Loucy (cell line): ENCODE data around the gene LY86.

Experiments used
- H2AFZ ChIP-seq: fragments of 200-600 bp; sonication (generic); 2 replicates; pipeline ENCODE4 v1.6.0; 2016; ENCODE audit warnings: antibody characterized with exemption, mild to moderate bottlenecking, low read length, moderate library complexity
- H3F3A ChIP-seq: fragments of 200-600 bp; 2 replicates; pipeline ENCODE4 v1.6.0; 2016; ENCODE audit warnings: antibody characterized with exemption, low read depth, mild to moderate bottlenecking
- H3K27me3 ChIP-seq: fragments of 200-600 bp; sonication (generic); 2 replicates; pipeline ENCODE4 v1.6.1; 2014; ENCODE audit warnings: low read length, mild to moderate bottlenecking; ENCODE audit not compliant: insufficient read depth, poor library complexity, severe bottlenecking
- H3K36me3 ChIP-seq: fragments of 200-600 bp; sonication (generic); 2 replicates; pipeline ENCODE4 v1.6.1; 2016; ENCODE audit warnings: low read length; ENCODE audit not compliant: insufficient read depth
- H3K4me1 ChIP-seq: fragments of 200-600 bp; sonication (generic); 2 replicates; pipeline ENCODE4 v1.5.1; 2014; ENCODE audit warnings: low read length, mild to moderate bottlenecking; ENCODE audit not compliant: insufficient read depth, poor library complexity, severe bottlenecking
- H3K4me2 ChIP-seq: fragments of 200-600 bp; sonication (generic); 2 replicates; pipeline ENCODE4 v1.6.0; 2014; ENCODE audit warnings: antibody characterized with exemption, low read length, low read depth, mild to moderate bottlenecking; ENCODE audit not compliant: poor library complexity, severe bottlenecking
- H3K4me3 ChIP-seq: fragments of 200-600 bp; sonication (generic); 2 replicates; pipeline ENCODE4 v1.5.1; 2014; ENCODE audit warnings: low read length, mild to moderate bottlenecking, mixed read lengths; ENCODE audit not compliant: poor library complexity, severe bottlenecking
- H3K79me2 ChIP-seq: fragments of 200-600 bp; sonication (generic); 2 replicates; pipeline ENCODE4 v1.6.1; 2014; ENCODE audit warnings: low read length; ENCODE audit not compliant: insufficient read depth
- H3K9ac ChIP-seq: fragments of 200-600 bp; sonication (generic); 2 replicates; pipeline ENCODE4 v1.6.0; 2014; ENCODE audit warnings: mild to moderate bottlenecking, low read depth, low read length, moderate library complexity; ENCODE audit not compliant: poor library complexity, severe bottlenecking
- H3K9me2 ChIP-seq: fragments of 200-600 bp; sonication (generic); replicated peaks from 2 replicates; pipeline ENCODE4 v1.6.1; 2016; ENCODE audit warnings: low read depth, low read length, mixed read lengths
- H3K9me3 ChIP-seq: fragments of 200-600 bp; sonication (generic); 2 replicates; pipeline ENCODE4 v1.6.1; 2014; ENCODE audit warnings: mild to moderate bottlenecking, antibody characterized with exemption, low read length, low read depth; ENCODE audit not compliant: insufficient read depth
- H4K20me1 ChIP-seq: fragments of 200-600 bp; sonication (generic); 2 replicates; pipeline ENCODE4 v1.6.0; 2014; ENCODE audit warnings: antibody characterized with exemption, low read length, mild to moderate bottlenecking; ENCODE audit not compliant: insufficient read depth, poor library complexity, severe bottlenecking
- EZH2phosphoT487 ChIP-seq: fragments of 200-600 bp; IDR thresholded peaks from 2 replicates; pipeline ENCODE4 v1.6.1; 2018; ENCODE audit warnings: antibody characterized with exemption, mild to moderate bottlenecking, moderate library complexity, borderline replicate concordance
- TF ChIP-seq, protein P1 (sequence below): fragments of 200-600 bp; sonication (generic); conservative IDR thresholded peaks from 2 replicates; pipeline ENCODE4 v1.5.1; 2014; ENCODE audit warnings: mild to moderate bottlenecking, antibody characterized with exemption, low read length

Gene LY86

DNA sequence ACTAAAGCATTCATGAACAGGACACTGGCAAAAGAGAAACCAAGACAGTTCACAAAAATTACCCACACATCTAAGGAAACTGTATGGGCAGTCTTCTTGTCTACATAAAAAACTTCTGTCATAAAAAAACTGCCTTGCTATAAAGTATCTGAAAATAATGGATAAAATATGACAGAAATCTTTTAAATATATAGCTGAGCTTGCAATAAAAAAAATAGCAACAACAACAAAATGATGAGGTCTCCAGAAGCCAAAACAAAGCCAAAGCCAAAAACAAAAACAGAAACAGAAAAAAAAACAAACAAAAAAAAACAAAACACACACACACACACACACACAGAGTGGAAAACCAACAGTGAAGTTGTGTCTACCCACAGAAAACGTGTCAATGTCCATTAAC is 14.8 kb downstream of the LY86 start:
- H3K4me3 ChIP-seq: no peak overlapping the region
- no peaks in the 10 kb centered on the region for H3K36me3 ChIP-seq
- no peak for TF ChIP-seq EZH2phosphoT487
- TF ChIP-seq, protein P1, sequence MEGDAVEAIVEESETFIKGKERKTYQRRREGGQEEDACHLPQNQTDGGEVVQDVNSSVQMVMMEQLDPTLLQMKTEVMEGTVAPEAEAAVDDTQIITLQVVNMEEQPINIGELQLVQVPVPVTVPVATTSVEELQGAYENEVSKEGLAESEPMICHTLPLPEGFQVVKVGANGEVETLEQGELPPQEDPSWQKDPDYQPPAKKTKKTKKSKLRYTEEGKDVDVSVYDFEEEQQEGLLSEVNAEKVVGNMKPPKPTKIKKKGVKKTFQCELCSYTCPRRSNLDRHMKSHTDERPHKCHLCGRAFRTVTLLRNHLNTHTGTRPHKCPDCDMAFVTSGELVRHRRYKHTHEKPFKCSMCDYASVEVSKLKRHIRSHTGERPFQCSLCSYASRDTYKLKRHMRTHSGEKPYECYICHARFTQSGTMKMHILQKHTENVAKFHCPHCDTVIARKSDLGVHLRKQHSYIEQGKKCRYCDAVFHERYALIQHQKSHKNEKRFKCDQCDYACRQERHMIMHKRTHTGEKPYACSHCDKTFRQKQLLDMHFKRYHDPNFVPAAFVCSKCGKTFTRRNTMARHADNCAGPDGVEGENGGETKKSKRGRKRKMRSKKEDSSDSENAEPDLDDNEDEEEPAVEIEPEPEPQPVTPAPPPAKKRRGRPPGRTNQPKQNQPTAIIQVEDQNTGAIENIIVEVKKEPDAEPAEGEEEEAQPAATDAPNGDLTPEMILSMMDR: no peak

DNA sequence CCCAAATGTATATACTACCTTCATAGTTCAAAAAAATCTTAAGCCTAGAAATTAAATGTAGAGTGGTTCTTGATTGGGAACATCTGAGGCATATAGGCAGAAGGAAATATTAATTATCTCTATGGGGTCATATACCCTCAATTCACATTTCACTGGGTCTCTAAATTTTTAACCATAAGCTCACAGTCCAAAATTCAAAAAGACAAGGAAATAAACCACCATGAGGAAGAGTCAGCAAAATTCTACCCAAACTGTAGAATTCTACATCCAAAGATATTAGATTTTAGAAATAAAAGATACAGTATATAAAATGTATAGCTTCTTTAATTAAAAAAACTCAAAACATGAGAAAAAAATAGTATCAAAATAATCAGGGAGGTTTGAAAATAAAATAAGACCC is 15.5 kb downstream of the LY86 start:
- no peak overlapping the region for H3K4me3 ChIP-seq
- TF ChIP-seq, protein P1: no peak
- no peak for TF ChIP-seq EZH2phosphoT487
- no peak overlapping the region for H2AFZ ChIP-seq
- no peaks in the 10 kb centered on the region for H3K9me3 ChIP-seq
- H4K20me1 ChIP-seq: no peaks in the 10 kb centered on the region
- no peak overlapping the region for H3K4me2 ChIP-seq
- H3K4me1 ChIP-seq: peaks cover 6% of the 10 kb centered on the region
- H3F3A ChIP-seq: no peaks in the 10 kb centered on the region
- H3K79me2 ChIP-seq: no peaks in the 10 kb centered on the region
- H3K36me3 ChIP-seq: no peaks in the 10 kb centered on the region
- H3K9ac ChIP-seq: no peak overlapping the region
- no peaks in the 10 kb centered on the region for H3K9me2 ChIP-seq
- H3K27me3 ChIP-seq: no peaks in the 10 kb centered on the region

More for the DNA sequence above, 14.8 kb downstream of the LY86 start:
- H3K9me3 ChIP-seq: no peaks in the 10 kb centered on the region
- H4K20me1 ChIP-seq: no peaks in the 10 kb centered on the region
- no peak overlapping the region for H3K9ac ChIP-seq
- H3K79me2 ChIP-seq: no peaks in the 10 kb centered on the region
- no peaks in the 10 kb centered on the region for H3F3A ChIP-seq
- no peak overlapping the region for H2AFZ ChIP-seq
- peaks cover 5% of the 10 kb centered on the region for H3K4me1 ChIP-seq
- no peaks in the 10 kb centered on the region for H3K27me3 ChIP-seq
- H3K9me2 ChIP-seq: no peaks in the 10 kb centered on the region
- no peak overlapping the region for H3K4me2 ChIP-seq

DNA sequence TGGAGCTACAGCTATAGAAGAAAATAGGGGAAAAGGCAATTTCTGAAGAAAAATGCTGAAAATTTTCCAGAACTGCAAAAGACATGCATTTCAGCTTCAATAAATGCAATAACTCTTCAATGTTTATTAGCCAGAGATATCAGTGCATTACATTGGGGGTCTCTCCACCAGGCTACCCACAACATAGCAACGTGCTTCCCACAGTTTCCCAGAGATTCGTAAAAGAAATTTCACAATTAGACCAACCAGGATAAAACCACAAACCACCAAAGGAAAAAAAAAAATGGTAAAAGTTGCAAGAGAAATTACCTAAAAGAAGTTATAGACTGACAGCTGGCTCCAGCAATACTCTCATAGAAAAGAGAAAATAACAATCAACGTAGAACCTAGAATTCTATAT is 16.0 kb downstream of the LY86 start:
- TF ChIP-seq, protein P1: no peak
- no peak for TF ChIP-seq EZH2phosphoT487
- Histone ChIP-seq H3K9me2 (no peaks in the 10 kb centered on the region), H3K36me3 (no peaks in the 10 kb centered on the region), H3K4me3 (no peak overlapping the region), H3F3A (no peaks in the 10 kb centered on the region), H3K4me2 (no peak overlapping the region), H2AFZ (no peak overlapping the region), H3K4me1 (peaks cover 12% of the 10 kb centered on the region), H4K20me1 (no peaks in the 10 kb centered on the region), H3K9ac (no peak overlapping the region), H3K79me2 (no peaks in the 10 kb centered on the region), H3K27me3 (no peaks in the 10 kb centered on the region), H3K9me3 (no peaks in the 10 kb centered on the region)
